Subcutaneous abdominal adipose tissue (tissue), 5 donors: ENCODE measurements around the gene HSPA4L.

ENCODE experiments used
- H3K27ac ChIP-seq: one replicate; pipeline ENCODE4 v1.7.0; 2013; ENCODE audit warnings: low read depth, mild to moderate bottlenecking, inconsistent platforms, low read length, moderate library complexity
- H3K27me3 ChIP-seq, 5 donors: one replicate each; pipeline ENCODE4 v1.7.0; 2013; ENCODE audit warnings: low read length in 5 of 5, inconsistent platforms in 1 of 5; ENCODE audit not compliant: control insufficient read depth in 5 of 5, insufficient read depth in 4 of 5
- H3K36me3 ChIP-seq, 5 donors: one replicate each; pipeline ENCODE4 v1.7.0; 2013; ENCODE audit warnings: low read length in 5 of 5; ENCODE audit not compliant: control insufficient read depth in 5 of 5, insufficient read depth in 5 of 5
- H3K4me1 ChIP-seq, 5 donors: one replicate each; pipeline ENCODE4 v1.7.0; 2013; ENCODE audit warnings: low read length in 5 of 5, mild to moderate bottlenecking in 3 of 5, moderate library complexity in 1 of 5; ENCODE audit not compliant: control insufficient read depth in 5 of 5, insufficient read depth in 5 of 5
- H3K4me3 ChIP-seq, 5 donors: one replicate each; pipeline ENCODE4 v1.7.0; 2013; ENCODE audit warnings: low read length in 5 of 5, low read depth in 1 of 5
- H3K9ac ChIP-seq, 5 donors: one replicate each; pipeline ENCODE4 v1.7.0; 2013; ENCODE audit warnings: low read length in 5 of 5, mild to moderate bottlenecking in 4 of 5, moderate library complexity in 3 of 5
- H3K9me3 ChIP-seq, 5 donors: one replicate each; pipeline ENCODE4 v1.7.0; 2013; ENCODE audit warnings: low read length in 5 of 5; ENCODE audit not compliant: control insufficient read depth in 5 of 5
- donor health status: healthy.
- donor health status: healthy.
- donor health status: healthy.
- donor health status: healthy.
- donor health status: healthy.

Gene HSPA4L

DNA sequence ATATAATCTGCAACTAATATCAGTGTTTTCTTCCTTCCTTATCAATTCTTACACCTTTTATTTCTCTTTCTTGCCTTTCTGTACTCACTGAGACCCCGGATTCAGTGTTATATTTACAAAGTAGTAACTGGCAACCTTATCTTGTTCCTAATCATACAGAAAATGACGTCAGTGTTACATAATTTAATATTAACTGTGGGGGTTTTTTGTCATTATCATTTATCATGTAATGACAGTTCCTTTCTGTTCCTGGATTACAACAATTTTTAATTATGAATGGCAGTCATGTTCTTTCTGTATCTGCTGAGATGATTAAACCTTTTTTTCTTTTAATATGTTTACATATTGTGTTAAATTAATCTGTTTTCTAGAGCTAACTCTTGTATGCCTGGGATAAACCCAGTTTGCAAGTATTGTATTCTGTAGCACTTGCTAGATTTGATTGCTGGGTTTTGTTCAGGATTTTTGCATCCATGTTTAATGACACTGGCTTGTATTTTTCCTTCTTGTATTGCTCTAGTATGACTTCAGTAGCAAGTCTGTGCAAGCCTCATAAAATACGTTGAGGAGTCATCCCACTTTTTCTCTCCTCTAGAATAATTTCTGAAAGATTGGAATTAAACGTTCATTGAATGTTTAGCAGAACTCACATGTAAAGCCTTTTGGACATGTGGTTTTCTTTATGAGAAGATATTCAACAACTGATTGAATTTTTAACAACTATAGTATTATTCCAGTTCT, 10.4 kb upstream of the HSPA4L start:
- Histone ChIP-seq H3K4me1 (no peaks in the 10 kb centered on the region), H3K9ac (no peak overlapping the region), H3K4me3 (no peak overlapping the region), H3K27me3 (no peaks in the 10 kb centered on the region), H3K27ac (no peak overlapping the region), H3K9me3 (no peaks in the 10 kb centered on the region), H3K36me3 (no peaks in the 10 kb centered on the region)

DNA sequence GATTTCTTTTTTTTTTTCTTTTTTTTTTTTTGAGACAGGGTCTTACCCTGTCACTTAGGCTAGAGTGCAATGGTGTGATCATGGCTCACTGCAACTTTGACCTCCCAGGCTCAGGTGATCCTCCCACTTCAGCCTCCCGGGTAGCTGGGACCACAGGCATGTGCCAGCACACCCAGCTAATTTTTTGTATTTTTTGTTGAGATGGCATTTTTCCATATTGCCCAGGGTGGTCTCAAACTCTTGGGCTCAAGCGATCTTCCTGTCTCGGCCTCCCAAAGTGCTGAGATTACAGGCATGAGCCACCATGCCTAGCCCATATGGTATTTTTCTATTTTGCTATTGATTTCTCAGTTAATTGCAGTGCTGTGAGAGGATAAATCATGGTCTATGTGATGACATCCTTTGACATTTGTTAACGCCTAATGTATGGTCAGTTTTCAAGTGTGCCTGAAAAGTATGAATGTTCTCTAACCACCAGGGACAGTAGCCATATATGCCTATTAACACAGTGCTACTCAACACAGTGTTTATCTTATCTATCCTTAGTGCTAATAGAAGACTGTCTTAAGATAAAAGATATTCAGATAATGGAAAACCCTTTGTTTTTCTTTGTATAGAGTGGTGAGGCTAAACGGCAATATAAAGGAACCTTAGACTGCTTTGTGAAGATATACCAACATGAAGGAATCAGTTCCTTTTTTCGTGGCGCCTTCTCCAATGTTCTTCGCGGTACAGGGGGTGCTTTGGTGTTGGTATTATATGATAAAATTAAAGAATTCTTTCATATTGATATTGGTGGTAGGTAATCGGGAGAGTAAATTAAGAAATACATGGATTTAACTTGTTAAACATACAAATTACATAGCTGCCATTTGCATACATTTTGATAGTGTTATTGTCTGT, 9.1 kb upstream of the HSPA4L start:
- no peaks in the 10 kb centered on the region for H3K4me1 ChIP-seq
- H3K4me3 ChIP-seq, result no peak overlapping the region
- no peaks in the 10 kb centered on the region for H3K9me3 ChIP-seq
- H3K36me3 ChIP-seq, result no peaks in the 10 kb centered on the region
- H3K27me3 ChIP-seq, result no peaks in the 10 kb centered on the region
- no peak overlapping the region for H3K27ac ChIP-seq
- H3K9ac ChIP-seq, result no peak overlapping the region

DNA sequence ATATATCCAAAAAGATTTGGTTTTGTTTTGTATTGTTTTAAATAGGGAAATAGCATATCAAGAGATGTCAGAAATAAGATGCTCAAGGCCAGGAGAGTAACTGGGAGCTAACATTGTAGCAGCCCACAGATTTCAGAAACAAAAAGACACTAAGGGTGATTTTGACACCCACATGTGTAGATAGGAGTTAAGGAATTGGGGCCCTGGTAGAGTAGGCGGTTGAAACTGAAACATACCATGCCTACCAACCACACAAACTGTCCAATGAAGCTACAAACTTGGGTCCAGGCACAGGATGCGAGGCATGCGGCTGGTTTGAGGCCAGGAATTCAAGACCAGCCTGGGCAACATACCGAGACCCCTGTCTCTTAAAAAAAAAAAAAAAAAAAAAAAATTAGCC, 6.3 kb upstream of the HSPA4L start:
- H3K27ac ChIP-seq, result no peak overlapping the region
- no peaks in the 10 kb centered on the region for H3K27me3 ChIP-seq
- no peak overlapping the region for H3K4me3 ChIP-seq

DNA sequence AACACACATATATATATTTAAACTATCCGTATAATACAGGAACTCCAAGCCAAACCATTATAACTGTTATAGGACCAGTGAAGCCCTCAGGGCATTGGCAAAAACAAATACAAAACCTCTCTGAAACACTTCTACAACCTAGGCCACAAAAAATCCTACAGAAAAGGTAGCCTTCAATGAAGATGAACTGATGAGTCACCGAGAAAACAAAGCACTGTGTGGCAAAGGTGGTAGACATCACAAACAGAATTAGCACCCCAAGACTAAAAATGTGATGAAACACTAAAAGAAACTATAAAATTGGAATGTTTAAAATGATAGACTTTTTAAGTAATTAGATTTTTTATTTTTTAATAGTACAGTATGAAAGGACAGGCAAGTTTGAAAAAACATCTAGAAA, 5.5 kb upstream of the HSPA4L start:
- Histone ChIP-seq H3K27ac (no peak overlapping the region), H3K27me3 (no peaks in the 10 kb centered on the region), H3K36me3 (no peaks in the 10 kb centered on the region), H3K9ac (no peak overlapping the region), H3K9me3 (no peaks in the 10 kb centered on the region), H3K4me3 (no peak overlapping the region), H3K4me1 (peaks cover 0 to 5% (median 4%) of the 10 kb centered on the region in 5 donors)

More for the DNA sequence above, 6.3 kb upstream of the HSPA4L start:
- no peak overlapping the region for H3K9ac ChIP-seq
- H3K4me1 ChIP-seq, result no peaks in the 10 kb centered on the region
- H3K9me3 ChIP-seq, result no peaks in the 10 kb centered on the region
- no peaks in the 10 kb centered on the region for H3K36me3 ChIP-seq

DNA sequence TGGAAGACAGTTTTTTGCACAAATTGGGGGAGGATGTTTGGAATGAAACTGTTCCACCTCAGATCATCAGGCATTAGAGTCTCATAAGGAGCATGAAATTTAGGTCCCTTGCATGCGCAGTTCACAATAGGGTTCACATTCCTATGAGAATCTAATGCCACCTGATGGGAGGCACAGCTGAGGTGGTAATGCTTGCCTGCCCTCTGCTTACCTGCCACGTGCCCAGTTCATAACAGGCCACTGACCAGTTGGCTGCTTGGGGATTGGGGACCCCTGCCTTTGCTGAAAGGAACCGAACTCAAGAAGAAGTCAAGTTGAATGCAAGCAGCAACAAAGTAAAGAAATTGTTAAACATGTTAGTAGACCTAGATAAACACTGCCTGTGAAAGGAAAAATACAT, 4.6 kb upstream of the HSPA4L start:
- no peaks in the 10 kb centered on the region for H3K27me3 ChIP-seq
- H3K4me1 ChIP-seq, result peaks cover 0 to 11% (median 7%) of the 10 kb centered on the region in 5 donors
- no peak overlapping the region for H3K27ac ChIP-seq
- H3K4me3 ChIP-seq, result no peak overlapping the region
- H3K36me3 ChIP-seq, result no peaks in the 10 kb centered on the region
- H3K9me3 ChIP-seq, result no peaks in the 10 kb centered on the region
- H3K9ac ChIP-seq, result no peak overlapping the region

DNA sequence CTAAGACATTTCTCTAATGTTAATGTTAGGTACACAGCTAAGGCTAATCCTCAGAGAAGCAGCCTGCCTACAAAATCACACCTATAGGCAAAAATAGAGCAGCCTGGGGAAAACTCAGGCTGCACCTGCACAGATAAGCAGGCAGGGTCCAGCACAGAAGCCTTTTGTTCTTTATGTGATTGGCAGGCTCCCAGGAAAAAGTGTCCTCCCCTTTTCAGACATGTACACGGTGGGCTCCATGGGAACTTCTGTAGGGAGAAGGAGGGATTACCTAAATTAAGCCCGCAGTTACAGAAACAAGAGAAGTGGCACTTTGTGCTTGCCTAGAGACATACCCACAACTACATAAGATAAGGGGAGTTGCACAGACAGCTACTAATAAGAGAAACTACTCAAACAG, 4.0 kb upstream of the HSPA4L start:
- Histone ChIP-seq H3K9ac (no peak overlapping the region), H3K27me3 (no peaks in the 10 kb centered on the region), H3K27ac (no peak overlapping the region), H3K4me1 (peaks cover 0 to 17% (median 14%) of the 10 kb centered on the region in 5 donors), H3K36me3 (no peaks in the 10 kb centered on the region), H3K4me3 (no peak overlapping the region), H3K9me3 (no peaks in the 10 kb centered on the region)

DNA sequence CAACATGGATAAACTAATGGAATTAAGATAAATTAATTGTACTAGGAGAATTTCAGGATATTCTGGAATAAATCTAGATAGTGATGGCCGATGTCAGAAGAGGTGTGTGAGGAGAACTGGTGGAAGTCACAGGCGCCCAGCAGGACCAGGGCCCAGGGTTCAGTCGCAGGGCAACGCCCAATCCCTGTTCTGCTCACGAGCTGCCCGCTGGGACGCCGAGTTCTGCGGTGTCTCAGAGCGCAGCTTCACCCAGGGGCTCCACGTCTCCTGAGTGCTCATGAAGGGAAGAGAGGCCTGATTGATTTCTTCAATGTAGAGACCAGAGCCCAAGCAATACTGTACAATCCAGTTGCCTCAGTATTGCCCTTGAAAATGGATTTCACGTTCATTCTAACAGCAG, 1.5 kb upstream of the HSPA4L start:
- H3K27me3 ChIP-seq, result no peaks in the 10 kb centered on the region
- no peaks in the 10 kb centered on the region for H3K9me3 ChIP-seq
- H3K9ac ChIP-seq, result no peak overlapping the region
- H3K27ac ChIP-seq, result no peak overlapping the region
- no peak overlapping the region for H3K4me3 ChIP-seq
- no peaks in the 10 kb centered on the region for H3K36me3 ChIP-seq
- peaks cover 0 to 24% (median 17%) of the 10 kb centered on the region in 5 donors for H3K4me1 ChIP-seq

DNA sequence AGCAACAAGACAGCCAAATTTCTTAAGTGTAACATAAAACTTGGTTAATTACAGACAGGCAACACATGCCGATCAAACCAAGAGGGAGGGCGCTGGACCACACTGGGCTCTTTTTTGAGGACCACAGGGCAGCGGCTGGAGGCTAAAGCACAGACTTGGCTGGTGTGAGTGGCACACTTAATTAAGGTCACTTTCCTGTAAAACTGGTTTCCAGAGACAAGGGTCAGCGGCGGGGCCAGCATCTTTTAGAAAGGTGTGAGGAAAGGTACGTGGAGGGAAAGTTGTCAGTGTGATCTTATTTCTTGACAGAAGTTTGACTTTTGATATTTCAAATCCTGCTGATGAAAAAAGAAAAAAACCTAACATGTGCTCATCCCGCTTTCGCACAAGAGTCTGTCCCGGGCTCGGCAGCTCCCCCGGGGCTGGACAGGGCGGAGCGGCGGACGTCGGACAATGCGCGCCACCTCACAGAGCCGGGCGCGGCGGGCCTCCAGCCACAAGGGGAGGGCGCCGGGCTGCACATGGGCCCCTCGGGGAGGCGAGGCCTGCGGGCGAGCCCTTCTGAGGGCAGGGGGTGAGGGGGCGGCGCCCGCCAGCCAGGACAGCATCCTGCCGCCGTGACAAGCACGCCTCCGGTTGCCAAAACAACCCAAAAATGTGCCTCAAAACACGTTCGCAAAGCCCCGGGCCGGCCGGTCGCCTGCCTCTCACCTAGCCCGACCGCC, 660 bp upstream of the HSPA4L start:
- Histone ChIP-seq H3K36me3 (no peaks in the 10 kb centered on the region), H3K27ac (no peak overlapping the region), H3K4me3 (peak overlapping the region in 4 of 5 donors; percentile 74 to 98 (median 90)), H3K27me3 (no peaks in the 10 kb centered on the region), H3K9ac (peak overlapping the region in 4 of 5 donors; percentile 46 to 90 (median 83)), H3K9me3 (no peaks in the 10 kb centered on the region), H3K4me1 (peaks cover 0 to 24% (median 17%) of the 10 kb centered on the region in 5 donors)

DNA sequence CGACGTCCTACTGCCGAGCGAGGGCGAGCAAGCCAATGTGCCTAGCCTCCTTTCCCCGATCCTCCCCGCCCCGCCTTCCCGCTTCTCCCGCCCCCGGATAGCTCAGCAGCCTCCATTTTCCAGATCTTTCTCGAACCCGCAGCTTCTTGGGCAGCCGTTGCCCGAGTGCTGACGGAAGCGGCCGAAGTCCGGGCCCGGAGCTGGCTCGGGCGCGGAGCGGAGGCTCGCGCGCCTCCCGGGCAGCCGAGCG, 172 bp upstream of the HSPA4L start:
- peak overlapping the region in 4 of 5 donors; percentile 46 to 90 (median 83) for H3K9ac ChIP-seq
- peak overlapping the region in 4 of 5 donors; percentile 74 to 98 (median 90) for H3K4me3 ChIP-seq
- no peaks in the 10 kb centered on the region for H3K36me3 ChIP-seq
- no peak overlapping the region for H3K27ac ChIP-seq
- H3K27me3 ChIP-seq, result no peaks in the 10 kb centered on the region
- H3K9me3 ChIP-seq, result no peaks in the 10 kb centered on the region
- peaks cover 0 to 24% (median 17%) of the 10 kb centered on the region in 5 donors for H3K4me1 ChIP-seq
